ENCODE results near the gene WDR90.

GRCh38 chr16:714079-714478 is 64.9 kb downstream of the WDR90 start:
- TF ChIP-seq POLR2A (IDR thresholded peaks at IDR 0.05): no peak
- TF ChIP-seq, protein P1, sequence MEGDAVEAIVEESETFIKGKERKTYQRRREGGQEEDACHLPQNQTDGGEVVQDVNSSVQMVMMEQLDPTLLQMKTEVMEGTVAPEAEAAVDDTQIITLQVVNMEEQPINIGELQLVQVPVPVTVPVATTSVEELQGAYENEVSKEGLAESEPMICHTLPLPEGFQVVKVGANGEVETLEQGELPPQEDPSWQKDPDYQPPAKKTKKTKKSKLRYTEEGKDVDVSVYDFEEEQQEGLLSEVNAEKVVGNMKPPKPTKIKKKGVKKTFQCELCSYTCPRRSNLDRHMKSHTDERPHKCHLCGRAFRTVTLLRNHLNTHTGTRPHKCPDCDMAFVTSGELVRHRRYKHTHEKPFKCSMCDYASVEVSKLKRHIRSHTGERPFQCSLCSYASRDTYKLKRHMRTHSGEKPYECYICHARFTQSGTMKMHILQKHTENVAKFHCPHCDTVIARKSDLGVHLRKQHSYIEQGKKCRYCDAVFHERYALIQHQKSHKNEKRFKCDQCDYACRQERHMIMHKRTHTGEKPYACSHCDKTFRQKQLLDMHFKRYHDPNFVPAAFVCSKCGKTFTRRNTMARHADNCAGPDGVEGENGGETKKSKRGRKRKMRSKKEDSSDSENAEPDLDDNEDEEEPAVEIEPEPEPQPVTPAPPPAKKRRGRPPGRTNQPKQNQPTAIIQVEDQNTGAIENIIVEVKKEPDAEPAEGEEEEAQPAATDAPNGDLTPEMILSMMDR (IDR thresholded peaks at IDR 0.05): no peak

All from uterus (tissue), 2 donors.